ENCODE results near the gene IMP4.
"Not testable (repeated sequence)": the region's sequence is repeated elsewhere in the genome, so short reads cannot be mapped to it uniquely, and the experiment has no call there.

IMP4 gene

DNA sequence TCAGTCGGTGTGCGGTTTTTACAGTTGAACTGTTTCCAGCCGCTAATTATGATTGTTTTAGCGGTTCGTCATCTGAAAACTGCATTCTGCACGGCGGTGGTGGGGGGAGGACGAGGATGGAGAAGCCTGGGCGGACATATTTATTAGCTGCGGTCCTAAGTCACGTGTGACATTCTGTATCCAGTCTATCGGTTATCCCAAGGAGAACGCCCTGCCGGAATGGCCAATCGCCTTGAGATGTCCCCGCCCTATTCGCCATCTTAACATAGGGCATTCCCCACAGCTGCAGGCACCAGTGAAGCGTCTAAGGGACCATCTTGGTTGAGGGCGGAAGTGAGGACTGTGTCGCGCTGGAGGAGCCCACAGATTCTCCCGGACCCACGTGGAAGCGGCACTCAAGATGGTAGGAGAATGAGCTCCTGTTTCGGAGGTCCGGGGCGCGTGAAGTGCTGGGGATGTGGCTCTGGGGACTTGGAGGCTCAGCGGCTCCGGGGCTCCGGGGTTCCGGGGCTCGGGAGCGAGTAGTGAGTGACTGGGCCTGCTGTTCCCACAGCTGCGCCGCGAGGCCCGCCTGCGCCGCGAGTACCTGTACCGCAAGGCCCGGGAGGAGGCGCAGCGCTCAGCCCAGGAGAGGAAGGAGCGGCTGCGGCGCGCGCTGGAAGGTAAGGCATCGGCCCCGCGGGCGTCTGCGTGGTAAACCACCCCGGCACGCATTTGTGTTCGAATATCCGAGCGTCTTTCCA lies at the start of gene IMP4:
Gene IMP4 (plus strand): TSS at position 365 of the 743 bp plus-strand sequence. CDS start 36 bp downstream, at position 401.
- peak; percentile 98 for DNase-seq

DNA sequence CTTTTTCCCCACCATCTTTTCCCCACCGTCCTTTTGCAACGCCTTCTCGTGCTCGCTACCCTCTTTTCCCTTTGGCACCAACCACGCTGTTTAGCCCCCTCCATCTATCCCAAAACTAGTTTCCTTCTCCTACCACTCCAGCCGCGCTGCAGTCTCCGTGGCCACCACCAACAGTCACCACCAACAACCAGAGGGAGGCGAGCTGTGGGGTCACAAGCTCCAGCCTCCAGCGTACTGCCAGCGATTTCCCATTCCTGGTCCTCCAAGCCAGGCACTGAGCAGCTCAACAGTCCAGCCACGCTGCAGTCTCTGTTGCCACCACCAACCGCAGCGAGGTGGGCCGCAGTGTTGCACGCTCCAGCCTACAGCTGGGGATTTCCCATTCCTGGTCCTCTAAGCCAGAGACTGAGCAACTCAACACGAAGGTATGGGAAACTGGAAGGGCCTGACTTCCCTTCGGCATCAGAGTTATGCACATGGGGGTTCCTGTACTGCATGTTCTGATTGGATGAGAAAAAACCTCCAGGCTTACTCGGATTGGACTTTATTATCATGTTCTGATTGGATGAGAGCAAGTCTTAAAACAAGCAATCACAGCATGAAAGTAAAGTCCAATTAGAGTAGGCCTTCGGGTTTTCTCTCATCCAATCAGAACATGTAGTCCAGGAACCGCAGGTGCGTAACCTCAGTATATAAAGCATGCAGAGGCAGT lies 42.3 kb upstream of the IMP4 start:
- DNase-seq, result no peak

GRCh38 chr2:130300970-130301348 lies 41.7 kb upstream of the IMP4 start:
- no peak for DNase-seq

DNA sequence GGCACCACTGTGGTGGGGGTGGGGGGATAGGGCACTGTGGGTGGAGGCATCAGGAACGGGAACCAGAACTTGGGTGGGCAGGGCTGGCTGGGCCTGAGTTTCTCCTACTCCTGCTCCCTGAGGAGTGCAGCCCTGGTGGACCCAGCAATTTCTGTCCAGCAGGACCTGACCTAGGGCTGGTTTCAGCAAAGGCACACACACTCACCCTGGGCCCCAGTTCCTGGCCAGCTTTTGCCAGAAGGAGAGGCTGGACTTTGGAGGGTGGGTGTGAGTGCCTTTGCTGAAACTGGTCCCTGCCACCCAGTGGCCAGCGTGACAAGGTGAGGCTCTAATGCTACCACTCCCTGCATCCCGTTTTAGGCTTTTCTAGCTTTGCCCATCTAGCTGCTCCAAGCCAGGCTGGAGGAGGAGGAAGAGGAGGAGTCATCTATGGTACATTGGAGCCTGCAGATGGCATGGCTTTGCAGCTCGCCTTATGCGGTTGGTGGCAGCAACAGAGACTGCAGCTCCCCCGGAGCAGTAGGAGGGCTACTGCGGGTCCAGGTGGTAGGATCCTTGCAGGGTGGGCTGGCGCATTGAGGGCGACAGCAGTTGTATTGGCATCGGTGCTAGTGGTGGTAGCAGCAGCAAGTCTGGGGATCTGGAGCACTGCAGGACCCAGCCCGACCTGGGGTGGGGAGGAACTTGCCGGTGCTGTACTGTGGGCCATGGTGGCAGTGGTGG lies 40.4 kb upstream of the IMP4 start:
- no peak for DNase-seq

- no peak for DNase-seq
Measured at GRCh38 chr2:130303169-130303568, 39.5 kb upstream of the IMP4 start.

DNA sequence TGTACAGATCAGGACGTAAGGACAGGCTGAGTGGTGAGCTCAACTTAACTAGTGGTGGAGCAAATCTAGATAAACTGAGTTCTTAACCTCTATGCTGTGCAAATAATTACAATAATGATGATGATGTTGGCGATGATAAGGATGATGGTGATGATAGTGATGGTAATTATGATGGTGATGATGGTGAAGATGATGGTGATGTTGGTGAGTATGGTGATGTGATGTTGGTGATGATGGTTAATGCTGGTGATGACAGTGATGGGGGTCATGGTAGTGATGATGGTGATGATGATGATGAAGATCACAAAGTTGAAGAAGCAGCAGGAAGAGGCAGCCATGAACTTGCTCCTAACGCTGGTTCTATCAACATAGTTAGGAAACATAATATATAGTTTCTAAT lies 38.0 kb upstream of the IMP4 start:
- no peak for DNase-seq

DNA sequence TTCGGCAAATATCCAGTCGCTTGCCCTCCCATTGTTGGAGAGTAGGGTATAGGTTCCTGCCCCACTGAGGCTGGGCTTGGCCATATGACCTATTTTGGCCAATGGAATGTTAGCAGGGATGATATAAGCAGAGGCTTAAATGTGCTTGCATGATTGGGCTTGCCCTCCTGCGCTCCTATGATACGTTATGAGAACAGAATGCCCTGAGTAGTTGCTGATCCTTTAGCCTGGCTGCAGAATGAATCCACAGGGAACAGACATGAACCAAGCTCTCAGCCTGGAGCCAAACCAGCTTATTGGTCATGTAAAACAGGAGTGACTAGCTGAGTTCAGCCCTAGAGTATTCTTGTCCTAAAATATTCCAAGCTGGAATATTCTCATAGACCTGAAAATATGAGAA lies 34.8 kb upstream of the IMP4 start:
- DNase-seq, result no peak

- no peak for DNase-seq
Measured at GRCh38 chr2:130310881-130311280, 31.8 kb upstream of the IMP4 start.

GRCh38 chr2:130313812-130314334 lies 28.8 kb upstream of the IMP4 start:
- DNase-seq, result no peak

GRCh38 chr2:130314377-130314776 lies 28.3 kb upstream of the IMP4 start:
- no peak for DNase-seq

DNA sequence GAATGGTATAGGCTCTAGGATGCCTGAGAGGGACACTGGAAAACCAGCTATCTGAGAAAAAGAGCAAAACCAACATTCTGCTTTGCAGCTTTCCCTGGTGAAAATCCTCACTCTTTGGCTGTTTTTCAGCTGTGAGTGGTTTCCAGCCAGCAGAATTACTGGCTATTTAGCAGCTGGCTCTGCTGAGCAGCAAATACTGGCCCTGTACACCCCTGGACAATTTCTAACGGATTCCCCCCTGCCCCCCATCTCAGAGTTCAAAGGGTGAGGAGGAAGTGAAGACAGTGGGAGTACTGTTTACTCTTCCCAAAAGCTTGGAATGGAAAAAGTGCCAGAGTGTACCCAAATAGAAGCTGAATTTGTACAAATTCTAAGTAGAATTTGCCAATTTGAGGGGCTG lies 26.1 kb upstream of the IMP4 start:
- no peak for DNase-seq

- DNase-seq, result no peak
Measured at GRCh38 chr2:130318906-130319305, 23.8 kb upstream of the IMP4 start.

DNA sequence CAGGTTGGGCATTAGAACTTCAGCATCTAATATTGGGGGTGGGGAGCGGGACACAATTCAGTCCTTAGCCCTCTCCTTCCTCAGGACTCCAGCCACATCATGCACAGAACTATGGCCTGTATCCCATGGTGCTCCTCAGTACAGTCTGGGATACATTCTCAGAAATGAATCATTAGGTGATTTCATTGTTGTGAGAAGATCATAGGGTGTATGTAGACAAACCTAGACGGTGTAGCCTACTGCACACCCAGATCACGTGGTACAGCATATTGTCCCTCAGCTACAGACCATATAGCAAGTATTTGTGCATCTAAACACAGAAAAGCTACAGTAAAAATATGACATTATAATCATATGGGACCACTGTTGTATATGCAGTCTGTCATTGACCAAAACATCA lies 23.2 kb upstream of the IMP4 start:
- no peak for DNase-seq

DNA sequence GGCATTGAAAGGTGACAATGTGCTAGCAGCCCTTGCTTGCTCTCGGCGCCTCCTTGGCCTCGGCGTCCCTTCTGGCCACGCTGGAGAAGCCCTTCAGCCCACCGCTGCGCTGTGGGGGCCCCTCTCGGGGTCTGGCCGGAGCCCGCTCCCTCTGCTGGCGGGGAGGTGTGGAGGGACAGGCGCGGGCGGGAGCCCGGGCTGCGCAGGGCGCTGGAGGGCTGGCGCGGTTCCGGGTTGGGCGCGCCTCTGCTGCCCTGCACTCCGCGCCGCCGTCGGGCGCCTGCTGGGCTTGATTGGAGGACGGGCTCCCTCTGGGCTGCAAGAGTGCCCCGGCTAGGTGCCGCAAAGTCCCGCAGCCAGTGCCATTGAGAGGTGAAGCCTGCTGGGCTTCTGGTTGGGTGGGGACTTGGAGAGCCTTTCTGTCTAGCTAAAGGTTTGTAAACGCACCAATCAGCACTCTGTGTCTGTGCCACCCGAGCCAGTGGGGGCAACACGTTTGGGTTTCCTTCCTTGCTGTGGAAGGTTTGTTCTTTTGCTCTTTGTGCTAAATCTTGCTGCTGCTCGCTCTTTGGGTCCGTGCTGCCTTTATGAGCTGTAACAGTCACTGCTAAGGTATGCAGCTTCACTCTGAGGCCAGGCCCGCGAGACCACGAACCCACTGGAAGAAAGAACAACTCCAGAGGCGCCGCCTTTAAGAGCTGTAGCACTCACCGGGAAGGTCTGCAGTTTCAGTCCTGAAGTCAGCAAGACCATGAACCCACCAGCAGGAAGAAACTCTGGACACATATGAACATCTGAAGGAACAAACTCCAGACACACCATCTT lies 14.8 kb upstream of the IMP4 start:
- no peak for DNase-seq

GRCh38 chr2:130328710-130329109 lies 14.0 kb upstream of the IMP4 start:
- DNase-seq, result no peak

GRCh38 chr2:130332271-130333073 lies 10.2 kb upstream of the IMP4 start:
- peak; percentile 81 for DNase-seq

- DNase-seq, result not testable (repeated sequence)
Measured at GRCh38 chr2:130333253-130333652, 9.4 kb upstream of the IMP4 start.

DNA sequence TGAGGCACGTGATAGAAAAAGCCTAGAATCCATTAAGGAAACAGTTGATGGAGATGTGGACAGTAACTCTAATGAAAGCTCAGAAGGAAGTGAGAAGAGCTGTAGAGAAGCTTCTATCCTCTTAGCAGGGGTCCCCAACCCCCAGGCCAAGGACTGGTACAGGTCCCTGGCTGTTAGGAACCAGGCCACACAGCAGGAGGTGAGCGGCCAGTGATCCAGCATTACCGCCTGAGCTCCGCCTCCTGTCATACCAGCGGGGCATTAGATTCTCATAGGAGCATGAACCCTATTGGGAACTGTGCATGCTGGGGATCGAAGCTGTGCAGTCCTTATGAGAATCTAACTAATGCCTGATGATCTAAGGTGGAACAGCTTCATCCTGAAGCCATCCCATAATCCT lies 8.7 kb upstream of the IMP4 start:
- DNase-seq, result no peak

DNA sequence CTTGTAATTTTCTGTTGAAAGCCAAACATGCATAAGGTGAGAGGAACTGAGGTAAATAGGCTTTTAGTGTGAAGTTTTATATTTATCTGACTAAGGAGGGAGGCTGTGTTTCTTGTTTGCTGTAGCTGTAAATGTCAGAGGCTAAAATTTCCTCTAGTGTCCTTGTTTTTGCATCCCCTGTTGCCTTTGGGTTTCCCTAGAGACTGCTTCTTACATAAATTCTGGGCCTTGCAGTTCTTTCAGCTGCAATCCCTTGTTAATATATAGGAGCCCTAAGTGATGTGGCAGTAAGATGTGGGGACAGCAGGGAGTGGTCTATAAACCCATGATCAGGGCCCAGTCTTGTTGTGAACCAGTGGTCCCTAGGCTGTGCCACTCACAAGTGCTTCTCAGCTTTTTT lies 7.5 kb upstream of the IMP4 start:
- no peak for DNase-seq

GRCh38 chr2:130336150-130336876 lies 6.4 kb upstream of the IMP4 start:
- no peak for DNase-seq

Measured in left hindlimb (tissue), 1 donor.